Activated T-helper 2 cell treated with anti-CD3 and anti-CD28 coated beads, Interferon-gamma antibody, Interleukin-2, Interleukin-4, amounts not matched to agents 10 μg/mL and 5 μg/mL and 100 μg/mL, durations not matched to agents 14 hours and 24 hours and 36 hours (primary cell): ENCODE data around the gene SEC61B. TPM values are rescaled to one million over a fixed set of nuclear protein-coding genes. Genes with fewer than 3 reads are reported as not detected.

ENCODE experiments used
- DNase-seq: peaks from one replicate; pipeline ENCODE4 v3.0.0; 2021; ENCODE audit warnings: low spot score
- H3K27ac Mint-ChIP-seq: one replicate; pipeline ENCODE4 v1.8.0; 2021; ENCODE audit warnings: mixed read lengths
- H3K27me3 Mint-ChIP-seq: one replicate; pipeline ENCODE4 v1.8.0; 2021; ENCODE audit warnings: low read depth, mixed read lengths
- H3K36me3 Mint-ChIP-seq: one replicate; pipeline ENCODE4 v1.8.0; 2021; ENCODE audit warnings: low read depth, mixed read lengths
- H3K4me1 Mint-ChIP-seq: one replicate; pipeline ENCODE4 v1.8.0; 2021; ENCODE audit warnings: low read depth, mixed read lengths
- H3K4me3 Mint-ChIP-seq: one replicate; pipeline ENCODE4 v1.8.0; 2021; ENCODE audit warnings: low read depth, mild to moderate bottlenecking, moderate library complexity, mixed read lengths
- H3K9me3 Mint-ChIP-seq: one replicate; pipeline ENCODE4 v1.8.0; 2021; ENCODE audit warnings: mixed read lengths
- intact Hi-C: fragments of 100-400 bp; cut with micrococcal nuclease; formaldehyde crosslinking; loops from one replicate; pipeline ENCODE4 v1.15.1; 2023
- total RNA-seq: library from RNA; stranded (reverse); gene quantifications from 2 replicates; pipeline ENCODE4 v1.2.3, GENCODE V29; 2022

SEC61B gene
- total RNA-seq, 1 donor from 2014 or later = 223 TPM

GRCh38 chr9:99253134-99253533 lies 31.1 kb downstream of the SEC61B start:
- H3K4me3 Mint-ChIP-seq = peak overlapping the region; percentile 59
- DNase-seq = no peak
- peak overlapping the region; percentile 97 for H3K27ac Mint-ChIP-seq
- no peaks in the 10 kb centered on the region for H3K9me3 Mint-ChIP-seq
- intact Hi-C loops = loop anchor here (2.0 kb wide), 2 partner anchors 16 to 72 kb away; no protein-coding TSS in a partner anchor
- H3K27me3 Mint-ChIP-seq = no peaks in the 10 kb centered on the region
- H3K4me1 Mint-ChIP-seq = peaks cover 71% of the 10 kb centered on the region
- no peaks in the 10 kb centered on the region for H3K36me3 Mint-ChIP-seq

- H3K27ac Mint-ChIP-seq = peak overlapping the region; percentile 97
- H3K9me3 Mint-ChIP-seq = no peaks in the 10 kb centered on the region
- intact Hi-C loops = loop anchor here (1.0 to 2.0 kb wide), 4 partner anchors 17 to 565 kb away; partner anchors contain the start of gene SEC61B
- peaks cover 70% of the 10 kb centered on the region for H3K4me1 Mint-ChIP-seq
- no peaks in the 10 kb centered on the region for H3K27me3 Mint-ChIP-seq
- no peaks in the 10 kb centered on the region for H3K36me3 Mint-ChIP-seq
- H3K4me3 Mint-ChIP-seq = peak overlapping the region; percentile 59
- peak; percentile 71 for DNase-seq
Observed at GRCh38 chr9:99253772-99254431, 31.8 kb downstream of the SEC61B start.

- H3K36me3 Mint-ChIP-seq = no peaks in the 10 kb centered on the region
- intact Hi-C loops = no loop called here
- H3K9me3 Mint-ChIP-seq = no peaks in the 10 kb centered on the region
- peaks cover 67% of the 10 kb centered on the region for H3K4me1 Mint-ChIP-seq
- H3K27me3 Mint-ChIP-seq = no peaks in the 10 kb centered on the region
- no peak for DNase-seq
- H3K4me3 Mint-ChIP-seq = no peak overlapping the region
- no peak overlapping the region for H3K27ac Mint-ChIP-seq
Observed at GRCh38 chr9:99255651-99256050, 33.6 kb downstream of the SEC61B start.

GRCh38 chr9:99257723-99258389 lies 35.8 kb downstream of the SEC61B start:
- intact Hi-C loops = no loop called here
- H3K36me3 Mint-ChIP-seq = no peaks in the 10 kb centered on the region
- no peak for DNase-seq
- H3K4me1 Mint-ChIP-seq = peaks cover 50% of the 10 kb centered on the region
- no peaks in the 10 kb centered on the region for H3K27me3 Mint-ChIP-seq
- no peaks in the 10 kb centered on the region for H3K9me3 Mint-ChIP-seq
- H3K4me3 Mint-ChIP-seq = no peak overlapping the region
- H3K27ac Mint-ChIP-seq = no peak overlapping the region

GRCh38 chr9:99259231-99259918 lies 37.3 kb downstream of the SEC61B start:
- Mint-ChIP-seq H3K4me3 (peak overlapping the region; percentile 52), H3K27ac (peak overlapping the region; percentile 89), H3K27me3 (no peaks in the 10 kb centered on the region), H3K36me3 (no peaks in the 10 kb centered on the region), H3K4me1 (peaks cover 48% of the 10 kb centered on the region), H3K9me3 (no peaks in the 10 kb centered on the region)
- intact Hi-C loops = no loop called here
- peak; percentile 41 for DNase-seq

GRCh38 chr9:99261923-99262322 lies 39.8 kb downstream of the SEC61B start:
- no peak overlapping the region for H3K27ac Mint-ChIP-seq
- no peak for DNase-seq
- intact Hi-C loops = loop anchor here (2.0 to 10.0 kb wide), 2 partner anchors 213 to 751 kb away; no protein-coding TSS in a partner anchor

GRCh38 chr9:99262949-99263418 lies 40.9 kb downstream of the SEC61B start:
- H3K9me3 Mint-ChIP-seq = no peaks in the 10 kb centered on the region
- peaks cover 45% of the 10 kb centered on the region for H3K4me1 Mint-ChIP-seq
- DNase-seq = no peak
- intact Hi-C loops = loop anchor here (10.0 kb wide), 1 partner anchor 212 kb away; no protein-coding TSS in a partner anchor
- no peaks in the 10 kb centered on the region for H3K36me3 Mint-ChIP-seq
- H3K27me3 Mint-ChIP-seq = no peaks in the 10 kb centered on the region
- no peak overlapping the region for H3K4me3 Mint-ChIP-seq
- H3K27ac Mint-ChIP-seq = no peak overlapping the region

More at GRCh38 chr9:99261923-99262322, 39.8 kb downstream of the SEC61B start:
- Mint-ChIP-seq H3K4me1 (peaks cover 41% of the 10 kb centered on the region), H3K36me3 (no peaks in the 10 kb centered on the region), H3K27me3 (no peaks in the 10 kb centered on the region), H3K4me3 (no peak overlapping the region), H3K9me3 (no peaks in the 10 kb centered on the region)

GRCh38 chr9:99264070-99264680 lies 42.1 kb downstream of the SEC61B start:
- no peak overlapping the region for H3K27ac Mint-ChIP-seq
- no peaks in the 10 kb centered on the region for H3K27me3 Mint-ChIP-seq
- H3K4me1 Mint-ChIP-seq = peaks cover 40% of the 10 kb centered on the region
- H3K4me3 Mint-ChIP-seq = no peak overlapping the region
- no peaks in the 10 kb centered on the region for H3K36me3 Mint-ChIP-seq
- no peaks in the 10 kb centered on the region for H3K9me3 Mint-ChIP-seq
- DNase-seq = no peak
- intact Hi-C loops = loop anchor here (10.0 kb wide), 1 partner anchor 211 kb away; no protein-coding TSS in a partner anchor

- H3K4me3 Mint-ChIP-seq = no peak overlapping the region
Observed at GRCh38 chr9:99265691-99266090, 43.6 kb downstream of the SEC61B start.

GRCh38 chr9:99266255-99267023 lies 44.4 kb downstream of the SEC61B start:
- intact Hi-C loops = loop anchor here (2.0 to 10.0 kb wide), 4 partner anchors 34 to 744 kb away; partner anchors contain the start of gene NR4A3
- Mint-ChIP-seq H3K27me3 (peaks cover 10% of the 10 kb centered on the region), H3K4me1 (peaks cover 33% of the 10 kb centered on the region), H3K27ac (peak overlapping the region; percentile 51), H3K4me3 (peak overlapping the region; percentile 13), H3K9me3 (no peaks in the 10 kb centered on the region), H3K36me3 (no peaks in the 10 kb centered on the region)
- peak; percentile 41 for DNase-seq

More at GRCh38 chr9:99265691-99266090, 43.6 kb downstream of the SEC61B start:
- peaks cover 33% of the 10 kb centered on the region for H3K4me1 Mint-ChIP-seq
- intact Hi-C loops = loop anchor here (2.0 to 10.0 kb wide), 4 partner anchors 33 to 745 kb away; partner anchors contain the start of gene NR4A3
- H3K9me3 Mint-ChIP-seq = no peaks in the 10 kb centered on the region
- no peaks in the 10 kb centered on the region for H3K36me3 Mint-ChIP-seq
- H3K27me3 Mint-ChIP-seq = peaks cover 8% of the 10 kb centered on the region
- H3K27ac Mint-ChIP-seq = no peak overlapping the region
- DNase-seq = no peak

GRCh38 chr9:99269416-99269815 lies 47.3 kb downstream of the SEC61B start:
- no peak overlapping the region for H3K27ac Mint-ChIP-seq
- intact Hi-C loops = loop anchor here (5.0 to 10.0 kb wide), 3 partner anchors 37 to 553 kb away; partner anchors contain the start of gene NR4A3
- peaks cover 23% of the 10 kb centered on the region for H3K4me1 Mint-ChIP-seq
- peaks cover 10% of the 10 kb centered on the region for H3K27me3 Mint-ChIP-seq
- no peaks in the 10 kb centered on the region for H3K36me3 Mint-ChIP-seq
- no peak overlapping the region for H3K4me3 Mint-ChIP-seq
- H3K9me3 Mint-ChIP-seq = no peaks in the 10 kb centered on the region
- DNase-seq = no peak
